ENCODE data around the gene INMT.
"Not testable (repeated sequence)": the region's sequence is repeated elsewhere in the genome, so short reads cannot be mapped to it uniquely, and the experiment has no call there.

INMT gene

DNA sequence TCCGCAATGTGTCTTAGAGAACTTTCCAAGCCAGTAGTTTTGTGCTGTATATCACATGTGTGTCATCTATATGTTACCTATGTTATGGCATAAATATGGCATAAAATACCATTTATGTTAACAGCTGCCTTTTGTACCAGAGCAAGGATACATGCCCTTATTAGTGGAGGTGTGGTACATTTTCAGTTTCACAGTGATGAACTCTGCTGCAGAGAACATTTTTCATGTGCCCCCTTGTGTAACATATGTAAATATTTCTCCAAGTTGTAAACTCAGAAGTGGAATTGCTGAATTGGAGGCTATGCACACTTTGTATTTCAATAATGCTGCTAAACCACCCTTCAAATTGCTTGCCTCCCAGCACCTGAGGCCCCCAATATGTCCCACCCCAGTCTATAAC is 37.8 kb upstream of the INMT start:
- TF ChIP-seq, protein P1, sequence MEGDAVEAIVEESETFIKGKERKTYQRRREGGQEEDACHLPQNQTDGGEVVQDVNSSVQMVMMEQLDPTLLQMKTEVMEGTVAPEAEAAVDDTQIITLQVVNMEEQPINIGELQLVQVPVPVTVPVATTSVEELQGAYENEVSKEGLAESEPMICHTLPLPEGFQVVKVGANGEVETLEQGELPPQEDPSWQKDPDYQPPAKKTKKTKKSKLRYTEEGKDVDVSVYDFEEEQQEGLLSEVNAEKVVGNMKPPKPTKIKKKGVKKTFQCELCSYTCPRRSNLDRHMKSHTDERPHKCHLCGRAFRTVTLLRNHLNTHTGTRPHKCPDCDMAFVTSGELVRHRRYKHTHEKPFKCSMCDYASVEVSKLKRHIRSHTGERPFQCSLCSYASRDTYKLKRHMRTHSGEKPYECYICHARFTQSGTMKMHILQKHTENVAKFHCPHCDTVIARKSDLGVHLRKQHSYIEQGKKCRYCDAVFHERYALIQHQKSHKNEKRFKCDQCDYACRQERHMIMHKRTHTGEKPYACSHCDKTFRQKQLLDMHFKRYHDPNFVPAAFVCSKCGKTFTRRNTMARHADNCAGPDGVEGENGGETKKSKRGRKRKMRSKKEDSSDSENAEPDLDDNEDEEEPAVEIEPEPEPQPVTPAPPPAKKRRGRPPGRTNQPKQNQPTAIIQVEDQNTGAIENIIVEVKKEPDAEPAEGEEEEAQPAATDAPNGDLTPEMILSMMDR (IDR thresholded peaks at IDR 0.05) = no peak
- H3K27ac ChIP-seq = no peak overlapping the region
- no peak for DNase-seq (ENCODE audit: low spot score)

DNA sequence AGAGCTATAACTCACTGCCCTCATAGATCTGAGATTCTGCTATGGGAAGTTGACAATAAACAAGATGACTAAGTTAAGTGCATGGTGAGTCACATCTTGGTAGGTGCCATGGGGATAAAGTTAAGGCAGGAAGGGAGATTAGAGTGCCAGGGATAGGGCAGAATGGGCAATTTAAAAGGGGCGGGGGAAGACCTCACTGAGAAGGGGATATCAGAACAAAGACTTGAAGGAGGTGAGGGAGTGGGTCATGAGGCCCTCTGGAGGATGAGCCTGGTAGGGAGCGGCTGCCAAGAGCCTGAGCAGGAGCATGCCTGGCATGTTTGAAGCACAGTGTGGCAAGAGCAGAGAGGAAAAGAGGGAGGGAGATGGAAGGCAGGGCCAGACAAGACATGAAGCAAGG is 34.8 kb upstream of the INMT start:
- Histone ChIP-seq H3K4me3 (no peak overlapping the region), H3K27ac (no peak overlapping the region)
- TF ChIP-seq, protein P1 (IDR thresholded peaks at IDR 0.05) = no peak
- DNase-seq (ENCODE audit: low spot score) = no peak

More for the DNA sequence above, 37.8 kb upstream of the INMT start:
- H3K4me3 ChIP-seq = no peak overlapping the region

DNA sequence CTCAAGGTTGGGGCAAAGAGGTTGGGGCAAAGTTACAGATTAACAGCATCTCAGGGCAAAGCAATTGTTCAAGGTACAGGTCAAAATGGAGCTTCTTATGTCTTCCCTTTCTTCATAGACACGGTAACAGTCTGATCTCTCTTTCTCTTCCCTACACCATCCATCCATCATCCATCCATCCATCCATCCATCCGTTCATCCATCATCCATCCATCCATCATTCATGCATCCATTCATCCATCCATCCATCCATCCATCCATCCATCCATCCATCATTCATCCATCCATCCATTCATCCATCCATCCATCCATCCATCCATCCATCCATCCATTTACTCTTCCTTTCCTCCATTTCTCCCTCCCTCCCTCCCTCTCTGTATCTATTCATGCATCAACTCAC is 32.5 kb upstream of the INMT start:
- not testable (repeated sequence) for H3K4me3 ChIP-seq; DNase-seq (ENCODE audit: low spot score); H3K27ac ChIP-seq

DNA sequence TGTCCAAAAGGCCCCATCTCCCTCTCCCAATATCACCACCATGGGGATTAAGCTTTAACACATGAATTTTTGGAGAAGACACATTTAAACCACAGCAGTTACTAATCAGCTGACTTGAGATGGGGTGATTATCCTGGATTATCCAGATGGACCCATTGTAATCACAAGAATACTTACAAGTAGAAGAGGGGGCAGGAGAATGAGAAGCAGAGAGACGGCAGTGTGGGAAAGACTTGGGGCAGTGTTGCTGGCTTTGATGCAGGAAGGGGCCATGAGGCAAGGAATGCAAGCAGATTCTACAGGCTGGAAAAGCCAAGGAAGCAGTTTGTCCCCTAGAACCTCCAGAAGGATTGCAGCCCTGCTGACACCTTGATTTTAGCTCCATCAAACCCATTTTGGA is 30.7 kb upstream of the INMT start:
- DNase-seq (ENCODE audit: low spot score) = no peak
- Histone ChIP-seq H3K4me3 (no peak overlapping the region), H3K27ac (no peak overlapping the region)
- TF ChIP-seq, protein P1 (IDR thresholded peaks at IDR 0.05) = no peak

DNA sequence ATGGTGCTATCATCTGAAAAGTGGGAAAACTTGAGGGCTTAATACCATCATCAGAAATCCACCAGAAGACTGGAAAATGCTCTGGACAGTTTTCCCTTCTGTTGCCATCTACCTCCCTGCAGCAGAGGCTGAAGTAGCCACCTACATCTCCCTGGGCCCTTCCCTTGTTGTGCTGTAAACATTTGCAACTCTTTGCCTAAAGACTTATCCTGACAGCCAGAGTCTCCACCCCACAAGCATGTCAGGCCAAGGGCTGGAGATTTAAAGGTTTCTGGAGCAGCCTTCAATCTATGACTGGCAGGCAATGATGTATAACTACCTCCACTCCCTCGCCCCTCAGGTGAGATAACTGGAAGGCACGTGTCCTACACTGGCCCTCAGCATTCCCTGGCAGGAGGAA is 29.7 kb upstream of the INMT start:
- no peak for DNase-seq (ENCODE audit: low spot score)
- H3K4me3 ChIP-seq = no peak overlapping the region
- TF ChIP-seq, protein P1 (IDR thresholded peaks at IDR 0.05) = no peak

DNA sequence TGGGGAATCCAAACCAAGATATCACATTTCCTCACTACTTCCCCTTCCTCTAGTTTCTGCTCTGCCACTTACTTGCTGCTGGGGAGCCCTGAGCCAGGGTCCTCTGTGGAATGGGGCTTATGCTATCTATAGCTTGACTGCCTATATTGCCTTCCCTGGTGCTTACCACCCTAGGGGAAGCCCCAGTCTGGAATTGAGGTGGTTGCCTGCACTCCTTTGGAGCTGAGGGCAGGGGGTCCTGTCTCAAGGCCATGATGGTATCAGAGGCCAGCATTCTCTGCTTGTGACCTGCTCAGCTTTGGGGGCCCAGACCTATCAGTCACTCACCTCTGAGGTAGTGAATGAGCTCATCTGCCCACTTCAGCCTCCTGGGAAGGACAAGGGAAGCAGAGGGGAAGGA is 29.3 kb upstream of the INMT start:
- DNase-seq (ENCODE audit: low spot score) = no peak
- TF ChIP-seq, protein P1 (IDR thresholded peaks at IDR 0.05) = no peak
- no peak overlapping the region for H3K27ac ChIP-seq
- no peak overlapping the region for H3K4me3 ChIP-seq

More for the DNA sequence above, 29.7 kb upstream of the INMT start:
- no peak overlapping the region for H3K27ac ChIP-seq

DNA sequence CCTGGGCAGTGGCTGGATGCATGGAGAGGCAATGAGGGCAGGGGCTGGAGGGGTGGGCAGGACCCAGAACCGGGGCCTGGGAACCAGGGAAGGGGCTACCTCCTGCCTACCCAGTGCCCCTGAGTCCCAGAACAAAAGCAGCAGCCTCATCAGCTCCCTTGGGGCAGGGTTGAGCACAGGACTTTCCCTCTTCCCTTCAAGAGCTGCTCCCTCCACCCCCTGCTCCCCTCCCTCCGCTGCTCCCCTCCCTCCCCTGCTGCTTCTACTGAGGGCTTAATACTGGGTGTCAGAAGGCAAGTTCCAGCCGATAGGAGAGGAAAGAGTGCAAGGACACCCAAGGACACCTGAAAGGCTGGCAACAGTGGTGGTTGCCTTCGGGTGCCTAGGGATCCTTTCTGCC is 28.2 kb upstream of the INMT start:
- no peak for DNase-seq (ENCODE audit: low spot score)
- Histone ChIP-seq H3K4me3 (no peak overlapping the region), H3K27ac (no peak overlapping the region)
- TF ChIP-seq, protein P1 (IDR thresholded peaks at IDR 0.05) = no peak

Measured in coronary artery (tissue), 2 donors.